Measurements from ENCODE around the gene DTL. TPM values are rescaled to one million over a fixed set of nuclear protein-coding genes. Genes with fewer than 3 reads are reported as not detected.

Gene DTL
- polyA plus RNA-seq, 1 of the 3 experiments (the other 2 are of a cell fraction): 9.3 TPM

DNA sequence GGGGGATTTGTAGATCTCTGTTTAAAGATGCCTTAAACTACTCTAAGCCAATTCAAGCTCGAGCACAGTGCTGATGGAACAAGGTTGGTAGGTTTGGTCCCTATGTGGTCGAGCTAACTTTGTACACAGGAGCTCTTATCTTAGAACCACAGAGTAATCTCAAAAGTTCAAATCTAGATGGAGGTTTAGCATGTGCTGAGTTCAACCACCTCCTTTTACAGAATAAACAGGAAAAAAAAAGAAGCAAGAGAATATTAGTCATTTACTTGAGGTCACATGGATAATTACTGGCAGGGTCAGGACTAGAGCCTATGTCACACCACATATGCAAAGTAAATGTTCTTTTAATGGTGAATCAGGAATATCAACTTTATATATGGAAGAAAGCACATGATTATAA lies 86.2 kb downstream of the DTL start (continued):
- TF ChIP-seq, protein P1, sequence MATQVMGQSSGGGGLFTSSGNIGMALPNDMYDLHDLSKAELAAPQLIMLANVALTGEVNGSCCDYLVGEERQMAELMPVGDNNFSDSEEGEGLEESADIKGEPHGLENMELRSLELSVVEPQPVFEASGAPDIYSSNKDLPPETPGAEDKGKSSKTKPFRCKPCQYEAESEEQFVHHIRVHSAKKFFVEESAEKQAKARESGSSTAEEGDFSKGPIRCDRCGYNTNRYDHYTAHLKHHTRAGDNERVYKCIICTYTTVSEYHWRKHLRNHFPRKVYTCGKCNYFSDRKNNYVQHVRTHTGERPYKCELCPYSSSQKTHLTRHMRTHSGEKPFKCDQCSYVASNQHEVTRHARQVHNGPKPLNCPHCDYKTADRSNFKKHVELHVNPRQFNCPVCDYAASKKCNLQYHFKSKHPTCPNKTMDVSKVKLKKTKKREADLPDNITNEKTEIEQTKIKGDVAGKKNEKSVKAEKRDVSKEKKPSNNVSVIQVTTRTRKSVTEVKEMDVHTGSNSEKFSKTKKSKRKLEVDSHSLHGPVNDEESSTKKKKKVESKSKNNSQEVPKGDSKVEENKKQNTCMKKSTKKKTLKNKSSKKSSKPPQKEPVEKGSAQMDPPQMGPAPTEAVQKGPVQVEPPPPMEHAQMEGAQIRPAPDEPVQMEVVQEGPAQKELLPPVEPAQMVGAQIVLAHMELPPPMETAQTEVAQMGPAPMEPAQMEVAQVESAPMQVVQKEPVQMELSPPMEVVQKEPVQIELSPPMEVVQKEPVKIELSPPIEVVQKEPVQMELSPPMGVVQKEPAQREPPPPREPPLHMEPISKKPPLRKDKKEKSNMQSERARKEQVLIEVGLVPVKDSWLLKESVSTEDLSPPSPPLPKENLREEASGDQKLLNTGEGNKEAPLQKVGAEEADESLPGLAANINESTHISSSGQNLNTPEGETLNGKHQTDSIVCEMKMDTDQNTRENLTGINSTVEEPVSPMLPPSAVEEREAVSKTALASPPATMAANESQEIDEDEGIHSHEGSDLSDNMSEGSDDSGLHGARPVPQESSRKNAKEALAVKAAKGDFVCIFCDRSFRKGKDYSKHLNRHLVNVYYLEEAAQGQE (IDR thresholded peaks at IDR 0.05; ENCODE audit: low read depth, low read length): no peak
- TF ChIP-seq, protein P2, sequence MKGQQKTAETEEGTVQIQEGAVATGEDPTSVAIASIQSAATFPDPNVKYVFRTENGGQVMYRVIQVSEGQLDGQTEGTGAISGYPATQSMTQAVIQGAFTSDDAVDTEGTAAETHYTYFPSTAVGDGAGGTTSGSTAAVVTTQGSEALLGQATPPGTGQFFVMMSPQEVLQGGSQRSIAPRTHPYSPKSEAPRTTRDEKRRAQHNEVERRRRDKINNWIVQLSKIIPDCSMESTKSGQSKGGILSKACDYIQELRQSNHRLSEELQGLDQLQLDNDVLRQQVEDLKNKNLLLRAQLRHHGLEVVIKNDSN (IDR thresholded peaks at IDR 0.05; ENCODE audit: borderline replicate concordance, low read depth): no peak
- TF ChIP-seq, protein P3, sequence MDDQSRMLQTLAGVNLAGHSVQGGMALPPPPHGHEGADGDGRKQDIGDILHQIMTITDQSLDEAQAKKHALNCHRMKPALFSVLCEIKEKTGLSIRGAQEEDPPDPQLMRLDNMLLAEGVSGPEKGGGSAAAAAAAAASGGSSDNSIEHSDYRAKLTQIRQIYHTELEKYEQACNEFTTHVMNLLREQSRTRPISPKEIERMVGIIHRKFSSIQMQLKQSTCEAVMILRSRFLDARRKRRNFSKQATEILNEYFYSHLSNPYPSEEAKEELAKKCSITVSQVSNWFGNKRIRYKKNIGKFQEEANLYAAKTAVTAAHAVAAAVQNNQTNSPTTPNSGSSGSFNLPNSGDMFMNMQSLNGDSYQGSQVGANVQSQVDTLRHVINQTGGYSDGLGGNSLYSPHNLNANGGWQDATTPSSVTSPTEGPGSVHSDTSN (IDR thresholded peaks at IDR 0.05): no peak

DNA sequence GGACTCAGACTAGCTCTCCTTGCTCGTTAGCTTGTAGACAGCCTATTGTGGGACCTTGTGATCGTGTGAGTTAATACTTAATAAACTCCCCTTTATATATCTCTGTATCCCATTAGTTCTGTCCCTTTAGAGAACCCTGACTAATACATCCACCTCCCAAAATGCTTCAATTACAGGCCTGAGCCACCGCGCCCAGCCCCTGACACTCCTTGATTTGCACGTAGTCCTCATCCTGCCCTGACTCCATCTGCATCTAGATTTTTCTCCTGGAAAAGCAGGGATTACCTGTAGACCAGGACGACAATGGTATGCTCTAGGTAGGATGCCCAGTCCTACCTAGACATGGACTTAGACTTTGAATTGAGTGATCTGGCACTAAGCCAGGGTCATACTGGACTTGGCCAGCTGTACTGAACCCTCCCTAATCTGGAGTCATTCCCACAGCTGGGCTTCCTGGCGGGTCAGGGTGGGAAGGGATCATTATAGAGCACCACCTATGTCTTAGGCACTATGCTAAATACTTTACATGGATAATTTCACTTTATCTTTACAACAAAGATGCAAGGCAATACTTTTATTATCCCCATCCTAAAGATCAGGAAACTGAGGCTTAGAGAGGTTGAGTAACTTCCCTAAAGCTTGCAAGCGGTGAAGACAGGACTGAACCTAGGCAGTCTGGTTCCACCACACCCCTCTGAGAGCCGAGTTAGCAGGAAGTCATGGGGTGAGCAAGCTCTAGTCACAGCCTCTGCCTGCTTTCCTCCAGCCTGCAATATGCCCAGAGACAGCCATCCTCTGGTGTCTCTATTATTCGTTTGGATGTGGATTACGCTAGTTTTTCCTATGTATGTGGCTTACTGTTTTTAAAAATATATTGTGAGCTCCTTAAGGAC lies 89.4 kb downstream of the DTL start:
- Histone ChIP-seq H3F3A (replicated peaks; ENCODE audit: insufficient read depth) (no peaks in the 10 kb centered on the region), H2AFZ (ENCODE audit: low read depth) (no peak overlapping the region), H3K9ac (no peak overlapping the region), H3K79me2 (ENCODE audit: insufficient read depth) (no peaks in the 10 kb centered on the region), H3K4me1 (ENCODE audit: control insufficient read depth in 1 of 2, insufficient read depth in 2 of 2, low read depth in 1 of 2, low read length in 1 of 2) (no peaks in the 10 kb centered on the region), H3K4me3 (ENCODE audit: low read depth in 2 of 2, low read length in 1 of 2) (no peak overlapping the region), H4K20me1 (ENCODE audit: insufficient read depth) (no peaks in the 10 kb centered on the region), H3K27ac (ENCODE audit: low read depth in 2 of 2, low read length in 1 of 2) (no peak overlapping the region), H3K9me3 (no peaks in the 10 kb centered on the region), H3K9me2 (no peaks in the 10 kb centered on the region), H3K4me2 (no peak overlapping the region), H3K36me3 (replicated peaks in 1 of 2; ENCODE audit: control insufficient read depth in 1 of 2, insufficient read depth in 2 of 2, low read length in 1 of 2) (no peaks in the 10 kb centered on the region), H3K27me3 (ENCODE audit: insufficient read depth) (no peaks in the 10 kb centered on the region)
- DNase-seq: no peak
- WGBS (ENCODE audit: low lambda C conversion rate): 83% methylated on average over 11 of the region's 11 CpGs
- POLR2A ChIA-PET: no interaction called here
- CTCF ChIA-PET: no interaction called here
- TF ChIP-seq CHD2 (IDR thresholded peaks at IDR 0.05; ENCODE audit: low read length, partially characterized antibody): no peak
- no peak for TF ChIP-seq GABPA (IDR thresholded peaks at IDR 0.05; ENCODE audit: low read depth)
- TF ChIP-seq RCOR1 (IDR thresholded peaks at IDR 0.05; ENCODE audit: low read length): no peak
- TF ChIP-seq, protein P1 (IDR thresholded peaks at IDR 0.05; ENCODE audit: low read depth, low read length): no peak
- TF ChIP-seq, protein P4, sequence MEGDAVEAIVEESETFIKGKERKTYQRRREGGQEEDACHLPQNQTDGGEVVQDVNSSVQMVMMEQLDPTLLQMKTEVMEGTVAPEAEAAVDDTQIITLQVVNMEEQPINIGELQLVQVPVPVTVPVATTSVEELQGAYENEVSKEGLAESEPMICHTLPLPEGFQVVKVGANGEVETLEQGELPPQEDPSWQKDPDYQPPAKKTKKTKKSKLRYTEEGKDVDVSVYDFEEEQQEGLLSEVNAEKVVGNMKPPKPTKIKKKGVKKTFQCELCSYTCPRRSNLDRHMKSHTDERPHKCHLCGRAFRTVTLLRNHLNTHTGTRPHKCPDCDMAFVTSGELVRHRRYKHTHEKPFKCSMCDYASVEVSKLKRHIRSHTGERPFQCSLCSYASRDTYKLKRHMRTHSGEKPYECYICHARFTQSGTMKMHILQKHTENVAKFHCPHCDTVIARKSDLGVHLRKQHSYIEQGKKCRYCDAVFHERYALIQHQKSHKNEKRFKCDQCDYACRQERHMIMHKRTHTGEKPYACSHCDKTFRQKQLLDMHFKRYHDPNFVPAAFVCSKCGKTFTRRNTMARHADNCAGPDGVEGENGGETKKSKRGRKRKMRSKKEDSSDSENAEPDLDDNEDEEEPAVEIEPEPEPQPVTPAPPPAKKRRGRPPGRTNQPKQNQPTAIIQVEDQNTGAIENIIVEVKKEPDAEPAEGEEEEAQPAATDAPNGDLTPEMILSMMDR (IDR thresholded peaks at IDR 0.05): no peak
- TF ChIP-seq JUND (IDR thresholded peaks at IDR 0.05): no peak
- no peak for TF ChIP-seq RFX5 (IDR thresholded peaks at IDR 0.05; ENCODE audit: low read length)
- TF ChIP-seq, protein P2 (IDR thresholded peaks at IDR 0.05; ENCODE audit: borderline replicate concordance, low read depth): no peak
- no peak for TF ChIP-seq SIN3A (IDR thresholded peaks at IDR 0.05; ENCODE audit: borderline replicate concordance, low read depth, low read length)
- TF ChIP-seq RXRA (IDR thresholded peaks at IDR 0.05; ENCODE audit: borderline replicate concordance, low read depth): no peak
- TF ChIP-seq TEAD4 (IDR thresholded peaks at IDR 0.05; ENCODE audit: borderline replicate concordance, insufficient read depth): no peak
- TF ChIP-seq, protein P5, sequence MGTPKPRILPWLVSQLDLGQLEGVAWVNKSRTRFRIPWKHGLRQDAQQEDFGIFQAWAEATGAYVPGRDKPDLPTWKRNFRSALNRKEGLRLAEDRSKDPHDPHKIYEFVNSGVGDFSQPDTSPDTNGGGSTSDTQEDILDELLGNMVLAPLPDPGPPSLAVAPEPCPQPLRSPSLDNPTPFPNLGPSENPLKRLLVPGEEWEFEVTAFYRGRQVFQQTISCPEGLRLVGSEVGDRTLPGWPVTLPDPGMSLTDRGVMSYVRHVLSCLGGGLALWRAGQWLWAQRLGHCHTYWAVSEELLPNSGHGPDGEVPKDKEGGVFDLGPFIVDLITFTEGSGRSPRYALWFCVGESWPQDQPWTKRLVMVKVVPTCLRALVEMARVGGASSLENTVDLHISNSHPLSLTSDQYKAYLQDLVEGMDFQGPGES (IDR thresholded peaks at IDR 0.05; ENCODE audit: low read depth, low read length): no peak
- no peak for TF ChIP-seq MEF2A (IDR thresholded peaks at IDR 0.05; ENCODE audit: borderline replicate concordance, low read depth)

Data from SK-N-SH (cell line).